Measurements from ENCODE around the gene SERTAD2.

GRCh38 chr2:64686283-64686956 is 32.7 kb upstream of the SERTAD2 start:
- TF ChIP-seq POLR2A (IDR thresholded peaks at IDR 0.05) (no peak), EP300 (IDR thresholded peaks at IDR 0.05) (no peak), CTCF (IDR thresholded peaks at IDR 0.05) (no peak)
